Measurements from ENCODE around the gene MTA2.

MTA2 gene

GRCh38 chr11:62573592-62574362 is 27.9 kb downstream of the MTA2 start, which contains the start of gene EEF1G (continued):
- TF ChIP-seq KLF8 (tag by site-specific recombination; IDR thresholded peaks at IDR 0.05) (0 out of 2 replicates have a peak, but pooled peaks have one; percentile 48), ZNF157 (tag by site-specific recombination; IDR thresholded peaks at IDR 0.05) (no peak), SP2 (tag by site-specific recombination; IDR thresholded peaks at IDR 0.05) (peak; percentile 85), KLF16 (tag by site-specific recombination; IDR thresholded peaks at IDR 0.05) (peak; percentile 58; the same call in 1 of the 2 replicates), KLF7 (tag by site-specific recombination; IDR thresholded peaks at IDR 0.05; ENCODE audit: borderline replicate concordance) (no peak; the same call in 1 of the 2 replicates), KLF17 (tag by site-specific recombination; IDR thresholded peaks at IDR 0.05) (peak; percentile 32; the same call in 1 of the 2 replicates), ZNF341 (tag by site-specific recombination; IDR thresholded peaks at IDR 0.05; ENCODE audit: low read depth) (peak; percentile 61), ZNF580 (tag by site-specific recombination; IDR thresholded peaks at IDR 0.05) (peak; percentile 7; the same call in 1 of the 2 replicates), ZNF112 (tag by site-specific recombination; IDR thresholded peaks at IDR 0.05) (no peak), ATF2 (tag by site-specific recombination; IDR thresholded peaks at IDR 0.05; ENCODE audit: low read depth) (no peak), OSR2 (tag by site-specific recombination; IDR thresholded peaks at IDR 0.05) (no peak), IKZF3 (tag by site-specific recombination; IDR thresholded peaks at IDR 0.05) (0 out of 2 replicates have a peak, but pooled peaks have one; percentile 21), ZXDB (tag by site-specific recombination; IDR thresholded peaks at IDR 0.05) (peak; percentile 49; the same call in 1 of the 2 replicates), GLIS2 (tag by site-specific recombination; IDR thresholded peaks at IDR 0.05) (peak; percentile 76), ZNF639 (tag by site-specific recombination; IDR thresholded peaks at IDR 0.05) (peak; percentile 84; the same call in 1 of the 2 replicates), YY2 (tag by site-specific recombination; IDR thresholded peaks at IDR 0.05) (peak; percentile 84), PATZ1 (tag by site-specific recombination; IDR thresholded peaks at IDR 0.05) (peak; percentile 65), ZNF600 (tag by site-specific recombination; IDR thresholded peaks at IDR 0.05) (no peak), ZFP37 (tag by site-specific recombination; IDR thresholded peaks at IDR 0.05) (no peak; the same call in 1 of the 2 replicates), REST (tag by site-specific recombination; IDR thresholded peaks at IDR 0.05) (peak; percentile 38; the same call in 1 of the 2 replicates), AEBP2 (tag by site-specific recombination; IDR thresholded peaks at IDR 0.05; ENCODE audit: borderline replicate concordance) (no peak), SP3 (tag by site-specific recombination; IDR thresholded peaks at IDR 0.05) (peak; percentile 78), ZNF704 (tag by site-specific recombination; IDR thresholded peaks at IDR 0.05) (no peak), GLIS1 (tag by site-specific recombination; IDR thresholded peaks at IDR 0.05) (peak; percentile 58), ZFP69B (tag by site-specific recombination; IDR thresholded peaks at IDR 0.05) (0 out of 2 replicates have a peak, but pooled peaks have one; percentile 37), ZNF501 (tag by site-specific recombination; IDR thresholded peaks at IDR 0.05) (peak; percentile 47; the same call in 1 of the 2 replicates), GLI4 (tag by site-specific recombination; IDR thresholded peaks at IDR 0.05) (0 out of 2 replicates have a peak, but pooled peaks have one; percentile 32)

Measured in HEK293 (cell line).